Astrocyte (in vitro differentiated cells and primary cell): ENCODE data around the gene PDLIM5. TPM values are rescaled to one million over a fixed set of nuclear protein-coding genes. Genes with fewer than 3 reads are reported as not detected.

Experiments used
- DNase-seq: peaks from one replicate; pipeline ENCODE4 v3.0.0-alpha.2; 2010; ENCODE audit warnings: low read depth
- FAIRE-seq: peaks from 2 replicates; lab custom pipeline; 2011; peaks lifted over from hg19 to GRCh38; lab: Jason Lieb, UNC
- H2AFZ ChIP-seq: 2 replicates; pipeline ENCODE4 v1.6.0; 2012; ENCODE audit warnings: low read depth, low read length, inconsistent platforms
- H3K27ac ChIP-seq: 2 replicates; pipeline ENCODE4 v1.5.1; 2011; ENCODE audit warnings: low read depth, low read length, inconsistent platforms
- H3K27me3 ChIP-seq: 2 replicates; pipeline ENCODE4 v1.6.0; 2011; ENCODE audit warnings: low read length, inconsistent platforms; ENCODE audit not compliant: insufficient read depth
- H3K36me3 ChIP-seq: 2 replicates; pipeline ENCODE4 v1.5.1; 2011; ENCODE audit warnings: low read length, inconsistent platforms; ENCODE audit not compliant: insufficient read depth
- H3K4me1 ChIP-seq: 2 replicates; pipeline ENCODE4 v1.5.1; 2011; ENCODE audit warnings: low read length, inconsistent platforms; ENCODE audit not compliant: insufficient read depth
- H3K4me2 ChIP-seq: 2 replicates; pipeline ENCODE4 v1.6.0; 2012; ENCODE audit warnings: low read length, inconsistent platforms
- H3K4me3 ChIP-seq: 2 replicates; pipeline ENCODE4 v1.5.1; 2011; ENCODE audit warnings: low read depth, mild to moderate bottlenecking, low read length, inconsistent platforms; ENCODE audit not compliant: insufficient read depth
- H3K79me2 ChIP-seq: 2 replicates; pipeline ENCODE4 v1.6.0; 2012; ENCODE audit warnings: mild to moderate bottlenecking, low read length, inconsistent platforms; ENCODE audit not compliant: insufficient read depth
- H3K9ac ChIP-seq: 2 replicates; pipeline ENCODE4 v1.6.0; 2012; ENCODE audit warnings: mild to moderate bottlenecking, low read length, inconsistent platforms
- H3K9me3 ChIP-seq: 2 replicates; pipeline ENCODE4 v1.5.1; 2012; ENCODE audit warnings: low read depth, mild to moderate bottlenecking, low read length, inconsistent platforms; ENCODE audit not compliant: insufficient read depth
- H4K20me1 ChIP-seq: 2 replicates; pipeline ENCODE4 v1.6.0; 2012; ENCODE audit warnings: low read length, inconsistent platforms; ENCODE audit not compliant: insufficient read depth
- H3K27ac Mint-ChIP-seq: one replicate; pipeline ENCODE4 v1.8.0; 2021; ENCODE audit warnings: mild to moderate bottlenecking, mixed read lengths; ENCODE audit not compliant: unreplicated experiment
- H3K27me3 Mint-ChIP-seq: one replicate; pipeline ENCODE4 v1.8.0; 2021; ENCODE audit warnings: low read depth, mixed read lengths; ENCODE audit not compliant: unreplicated experiment
- H3K36me3 Mint-ChIP-seq: one replicate; pipeline ENCODE4 v1.8.0; 2021; ENCODE audit warnings: low read depth, mixed read lengths; ENCODE audit not compliant: unreplicated experiment
- H3K4me1 Mint-ChIP-seq: one replicate; pipeline ENCODE4 v1.8.0; 2021; ENCODE audit warnings: low read depth, mixed read lengths; ENCODE audit not compliant: unreplicated experiment
- H3K4me3 Mint-ChIP-seq: one replicate; pipeline ENCODE4 v1.8.0; 2021; ENCODE audit warnings: mild to moderate bottlenecking, moderate library complexity, mixed read lengths; ENCODE audit not compliant: unreplicated experiment
- H3K9me3 Mint-ChIP-seq: one replicate; pipeline ENCODE4 v1.8.0; 2021; ENCODE audit warnings: mild to moderate bottlenecking, mixed read lengths; ENCODE audit not compliant: unreplicated experiment
- EZH2 ChIP-seq: IDR thresholded peaks from 2 replicates; pipeline ENCODE4 v1.6.1; 2012; ENCODE audit warnings: mild to moderate bottlenecking, low read length, inconsistent platforms; ENCODE audit not compliant: insufficient read depth
- total RNA-seq: library from RNA; stranded (reverse); gene quantifications from 2 replicates; pipeline ENCODE4 v1.2.1, GENCODE V29; 2021
- TF ChIP-seq, protein P1 (sequence below): IDR thresholded peaks from 2 replicates; pipeline ENCODE4 v1.5.1; 2011; ENCODE audit warnings: low read depth, mild to moderate bottlenecking, inconsistent platforms, low read length, moderate library complexity; ENCODE audit not compliant: insufficient read depth

Gene PDLIM5
- total RNA-seq, 1 donor from 2014 or later: 181 TPM

DNA sequence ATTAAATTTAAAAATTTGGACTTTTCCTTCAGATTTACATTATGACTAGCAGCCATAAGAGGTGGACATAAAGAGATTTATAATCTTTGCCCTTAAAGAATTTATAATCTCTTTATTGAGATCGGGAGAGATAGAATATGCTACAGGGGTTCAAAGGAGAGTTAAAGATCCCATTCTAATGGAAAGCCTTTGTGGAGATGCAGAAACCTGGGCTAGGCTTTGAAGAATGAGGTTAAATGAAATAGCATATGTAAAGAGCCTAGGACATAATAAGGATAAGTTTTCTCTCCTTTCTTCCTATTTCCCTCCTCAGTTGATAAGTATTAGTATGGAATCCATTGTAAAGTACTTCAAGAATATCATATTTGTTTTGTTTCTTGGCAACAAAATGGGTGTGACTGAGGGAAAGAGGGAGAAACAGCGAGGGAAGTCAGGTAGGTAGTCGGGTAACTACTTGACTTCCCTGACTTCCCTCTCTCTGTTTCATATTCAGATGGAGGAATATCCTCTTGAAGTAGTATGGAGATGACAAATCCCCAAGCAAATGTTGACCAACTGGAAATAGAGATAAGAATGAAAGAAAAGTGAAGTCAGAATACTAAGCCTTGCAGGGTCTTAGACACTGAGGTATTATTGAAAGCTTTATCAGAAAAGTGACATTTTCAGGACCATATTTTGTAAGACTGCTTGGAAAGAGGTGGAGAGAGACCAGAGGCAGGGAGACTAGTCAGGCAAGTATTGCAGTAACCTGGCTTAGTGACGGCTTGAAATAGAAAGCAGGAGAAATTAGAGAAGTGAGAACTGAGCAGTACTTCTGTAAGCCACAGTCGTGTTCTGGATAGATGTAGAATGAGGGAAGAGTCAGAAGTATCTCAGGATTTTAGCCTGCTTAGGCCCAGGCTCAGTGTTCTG, 82.9 kb downstream of the PDLIM5 start:
- peaks cover 98% of the 10 kb centered on the region for H3K79me2 ChIP-seq
- H3K27ac ChIP-seq: no peak overlapping the region
- no peak for TF ChIP-seq EZH2
- TF ChIP-seq, protein P1, sequence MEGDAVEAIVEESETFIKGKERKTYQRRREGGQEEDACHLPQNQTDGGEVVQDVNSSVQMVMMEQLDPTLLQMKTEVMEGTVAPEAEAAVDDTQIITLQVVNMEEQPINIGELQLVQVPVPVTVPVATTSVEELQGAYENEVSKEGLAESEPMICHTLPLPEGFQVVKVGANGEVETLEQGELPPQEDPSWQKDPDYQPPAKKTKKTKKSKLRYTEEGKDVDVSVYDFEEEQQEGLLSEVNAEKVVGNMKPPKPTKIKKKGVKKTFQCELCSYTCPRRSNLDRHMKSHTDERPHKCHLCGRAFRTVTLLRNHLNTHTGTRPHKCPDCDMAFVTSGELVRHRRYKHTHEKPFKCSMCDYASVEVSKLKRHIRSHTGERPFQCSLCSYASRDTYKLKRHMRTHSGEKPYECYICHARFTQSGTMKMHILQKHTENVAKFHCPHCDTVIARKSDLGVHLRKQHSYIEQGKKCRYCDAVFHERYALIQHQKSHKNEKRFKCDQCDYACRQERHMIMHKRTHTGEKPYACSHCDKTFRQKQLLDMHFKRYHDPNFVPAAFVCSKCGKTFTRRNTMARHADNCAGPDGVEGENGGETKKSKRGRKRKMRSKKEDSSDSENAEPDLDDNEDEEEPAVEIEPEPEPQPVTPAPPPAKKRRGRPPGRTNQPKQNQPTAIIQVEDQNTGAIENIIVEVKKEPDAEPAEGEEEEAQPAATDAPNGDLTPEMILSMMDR: no peak
- no peak overlapping the region for H3K4me3 Mint-ChIP-seq
- no peak overlapping the region for H2AFZ ChIP-seq
- H3K4me2 ChIP-seq: no peak overlapping the region
- H3K9me3 ChIP-seq: no peaks in the 10 kb centered on the region
- H4K20me1 ChIP-seq: peaks cover 26% of the 10 kb centered on the region
- no peak overlapping the region for H3K4me3 ChIP-seq
- peaks cover 4% of the 10 kb centered on the region for H3K36me3 Mint-ChIP-seq
- DNase-seq (no peak), FAIRE-seq (peak; percentile 29)
- H3K27ac Mint-ChIP-seq: peak overlapping the region; percentile 2
- no peaks in the 10 kb centered on the region for H3K27me3 Mint-ChIP-seq
- H3K9me3 Mint-ChIP-seq: no peaks in the 10 kb centered on the region
- no peaks in the 10 kb centered on the region for H3K27me3 ChIP-seq
- H3K4me1 ChIP-seq: peaks cover 39% of the 10 kb centered on the region
- H3K36me3 ChIP-seq: no peaks in the 10 kb centered on the region
- H3K4me1 Mint-ChIP-seq: peaks cover 42% of the 10 kb centered on the region
- no peak overlapping the region for H3K9ac ChIP-seq

DNA sequence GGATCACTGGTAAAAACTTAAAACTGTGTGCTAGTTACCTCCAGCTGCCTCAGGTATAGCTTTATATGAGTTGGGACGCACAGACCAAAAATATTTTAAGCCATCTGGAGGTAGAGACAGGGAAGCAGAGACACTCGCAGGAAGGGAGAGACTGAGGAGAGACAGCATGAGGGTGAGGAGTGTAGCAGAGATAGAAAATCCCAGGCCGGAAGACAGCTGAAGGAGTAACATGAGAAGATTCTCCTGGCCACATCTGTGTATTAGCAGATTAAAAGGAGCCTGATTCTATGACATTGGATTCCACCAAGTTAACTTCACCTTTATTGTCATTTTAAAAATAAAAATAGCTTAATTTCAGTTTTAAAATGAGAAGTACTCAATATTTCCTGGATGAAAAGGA, 84.3 kb downstream of the PDLIM5 start:
- no peak for TF ChIP-seq EZH2
- TF ChIP-seq, protein P1: no peak
- Mint-ChIP-seq H3K9me3 (no peaks in the 10 kb centered on the region), H3K27ac (peak overlapping the region; percentile 80)

More for the DNA sequence above, 84.3 kb downstream of the PDLIM5 start:
- Mint-ChIP-seq H3K36me3 (peaks cover 7% of the 10 kb centered on the region), H3K27me3 (no peaks in the 10 kb centered on the region), H3K4me1 (peaks cover 48% of the 10 kb centered on the region), H3K4me3 (no peak overlapping the region)
- no peak overlapping the region for H3K9ac ChIP-seq
- no peak for DNase-seq
- H2AFZ ChIP-seq: no peak overlapping the region
- peaks cover 96% of the 10 kb centered on the region for H3K79me2 ChIP-seq
- no peak overlapping the region for H3K4me2 ChIP-seq
- FAIRE-seq: no peak
- H3K4me3 ChIP-seq: no peak overlapping the region
- peaks cover 26% of the 10 kb centered on the region for H4K20me1 ChIP-seq
- no peaks in the 10 kb centered on the region for H3K9me3 ChIP-seq
- H3K27me3 ChIP-seq: no peaks in the 10 kb centered on the region
- no peaks in the 10 kb centered on the region for H3K36me3 ChIP-seq
- peaks cover 33% of the 10 kb centered on the region for H3K4me1 ChIP-seq
- H3K27ac ChIP-seq: no peak overlapping the region
